ENCODE results near the gene TGDS. TPM values are rescaled to one million over a fixed set of nuclear protein-coding genes. Genes with fewer than 3 reads are reported as not detected.

The TGDS gene
- total and polyA plus RNA-seq, 7 donors, result 5.5 to 13.2 (median 10.9) TPM

- intact Hi-C loops (cut with DNase I), result no loop called here
- TF ChIP-seq POLR2A (IDR thresholded peaks at IDR 0.05), result no peak
- no peak for TF ChIP-seq POLR2AphosphoS5 (IDR thresholded peaks at IDR 0.05)
- no peak for TF ChIP-seq EP300 (IDR thresholded peaks at IDR 0.05)
- TF ChIP-seq CTCF (IDR thresholded peaks at IDR 0.05), result no peak
- 92 to 94% methylated on average over 5 of the region's 5 CpGs for WGBS, 2 donors
These were observed 43.9 kb downstream of the TGDS start for GRCh38 chr13:94552095-94552494.

GRCh38 chr13:94550062-94550738 is 45.8 kb downstream of the TGDS start:
- peak overlapping the region; percentile 67 to 71 (median 68) for H3K4me3 ChIP-seq
- TF ChIP-seq CTCF (IDR thresholded peaks at IDR 0.05), result no peak
- no peak for TF ChIP-seq POLR2A (IDR thresholded peaks at IDR 0.05)
- no peak for TF ChIP-seq POLR2AphosphoS5 (IDR thresholded peaks at IDR 0.05)
- peak overlapping the region; percentile 92 to 97 (median 94) for H3K27ac ChIP-seq
- H3K4me1 ChIP-seq, result peaks cover 0 to 18% (median 11%) of the 10 kb centered on the region in 4 donors
- no peaks in the 10 kb centered on the region for H3K36me3 ChIP-seq
- no peaks in the 10 kb centered on the region for H3K9me3 ChIP-seq
- WGBS, 2 donors, result 21 to 27% methylated on average over 21 of the region's 21 CpGs
- DNase-seq, result no peak
- intact Hi-C loops (cut with DNase I), result no loop called here
- no peaks in the 10 kb centered on the region for H3K27me3 ChIP-seq

More at GRCh38 chr13:94552095-94552494, 43.9 kb downstream of the TGDS start:
- H3K27me3 ChIP-seq, result no peaks in the 10 kb centered on the region
- no peak overlapping the region for H3K4me3 ChIP-seq
- no peak overlapping the region for H3K27ac ChIP-seq
- H3K9me3 ChIP-seq, result no peaks in the 10 kb centered on the region
- H3K36me3 ChIP-seq, result no peaks in the 10 kb centered on the region
- no peak for DNase-seq
- H3K4me1 ChIP-seq, result peaks cover 0 to 18% (median 11%) of the 10 kb centered on the region in 4 donors

GRCh38 chr13:94549232-94550061 is 46.5 kb downstream of the TGDS start:
- intact Hi-C loops (cut with DNase I), result loop anchor here (2.0 kb wide), 1 partner anchor 51 kb away; the partner anchor contains the start of gene GPR180
- TF ChIP-seq POLR2A (IDR thresholded peaks at IDR 0.05), result peak in 1 of 2 donors; percentile 48
- TF ChIP-seq EP300 (IDR thresholded peaks at IDR 0.05), result no peak
- TF ChIP-seq POLR2AphosphoS5 (IDR thresholded peaks at IDR 0.05), result peak; percentile 39 to 59 (median 46)
- no peaks in the 10 kb centered on the region for H3K36me3 ChIP-seq
- H3K27ac ChIP-seq, result peak overlapping the region; percentile 92 to 97 (median 94)
- H3K9me3 ChIP-seq, result no peaks in the 10 kb centered on the region
- H3K4me1 ChIP-seq, result peaks cover 0 to 18% (median 11%) of the 10 kb centered on the region in 4 donors
- no peaks in the 10 kb centered on the region for H3K27me3 ChIP-seq
- peak overlapping the region; percentile 67 to 71 (median 68) for H3K4me3 ChIP-seq
- WGBS, 2 donors, result 0% methylated on average over 66 of the region's 66 CpGs
- DNase-seq, result peak; percentile 95

- no peaks in the 10 kb centered on the region for H3K36me3 ChIP-seq
- intact Hi-C loops (cut with DNase I), result loop anchor here (2.0 kb wide), 1 partner anchor 52 kb away; the partner anchor contains the start of gene GPR180
- TF ChIP-seq POLR2AphosphoS5 (IDR thresholded peaks at IDR 0.05) (no peak), CTCF (IDR thresholded peaks at IDR 0.05) (no peak), EP300 (IDR thresholded peaks at IDR 0.05) (no peak), POLR2A (IDR thresholded peaks at IDR 0.05) (no peak)
- H3K27me3 ChIP-seq, result no peaks in the 10 kb centered on the region
- peak overlapping the region; percentile 67 to 71 (median 68) for H3K4me3 ChIP-seq
- DNase-seq, result peak; percentile 78
- peak overlapping the region; percentile 92 to 97 (median 94) for H3K27ac ChIP-seq
- 1% methylated on average over 19 of the region's 19 CpGs for WGBS, 2 donors
- H3K4me1 ChIP-seq, result peaks cover 0 to 18% (median 11%) of the 10 kb centered on the region in 4 donors
- H3K9me3 ChIP-seq, result no peaks in the 10 kb centered on the region
These were observed 47.1 kb downstream of the TGDS start for GRCh38 chr13:94548821-94549231.

- intact Hi-C loops (cut with DNase I), result loop anchor here (2.0 kb wide), 1 partner anchor 52 kb away; the partner anchor contains the start of gene GPR180
- peak overlapping the region; percentile 92 to 97 (median 94) for H3K27ac ChIP-seq
- no peak for TF ChIP-seq CTCF (IDR thresholded peaks at IDR 0.05)
- no peak for TF ChIP-seq POLR2AphosphoS5 (IDR thresholded peaks at IDR 0.05)
- TF ChIP-seq POLR2A (IDR thresholded peaks at IDR 0.05), result no peak
- TF ChIP-seq EP300 (IDR thresholded peaks at IDR 0.05), result no peak
- no peaks in the 10 kb centered on the region for H3K9me3 ChIP-seq
- H3K4me1 ChIP-seq, result peaks cover 0 to 18% (median 11%) of the 10 kb centered on the region in 4 donors
- DNase-seq, result no peak
- H3K36me3 ChIP-seq, result no peaks in the 10 kb centered on the region
- H3K27me3 ChIP-seq, result no peaks in the 10 kb centered on the region
- H3K4me3 ChIP-seq, result peak overlapping the region; percentile 67 to 71 (median 68)
- WGBS, 2 donors, result 35 to 40% methylated on average over 6 of the region's 6 CpGs
These were observed 47.6 kb downstream of the TGDS start for GRCh38 chr13:94548382-94548781.
